ENCODE measurements around the gene SLC46A2.

The SLC46A2 gene

GRCh38 chr9:112885324-112885723 lies 5.4 kb downstream of the SLC46A2 start:
- no peak for DNase-seq (ENCODE audit: low read depth)

- no peak for DNase-seq (ENCODE audit: low read depth)
Measured at GRCh38 chr9:112884721-112885120, 6.0 kb downstream of the SLC46A2 start.

- no peak for DNase-seq (ENCODE audit: low read depth)
Measured at GRCh38 chr9:112884101-112884500, 6.6 kb downstream of the SLC46A2 start.

GRCh38 chr9:112881331-112881730 lies 9.3 kb downstream of the SLC46A2 start:
- no peak for DNase-seq (ENCODE audit: low read depth)

GRCh38 chr9:112880650-112881049 lies 10.0 kb downstream of the SLC46A2 start:
- no peak for DNase-seq (ENCODE audit: low read depth)

- no peak for DNase-seq (ENCODE audit: low read depth)
Measured at GRCh38 chr9:112878752-112879151, 11.9 kb downstream of the SLC46A2 start.

GRCh38 chr9:112873773-112874405 lies 16.8 kb downstream of the SLC46A2 start:
- DNase-seq (ENCODE audit: low read depth), result no peak

- DNase-seq (ENCODE audit: low read depth), result no peak
Measured at GRCh38 chr9:112872019-112872418, 18.7 kb downstream of the SLC46A2 start.

GRCh38 chr9:112870556-112870955 lies 20.1 kb downstream of the SLC46A2 start:
- no peak for DNase-seq (ENCODE audit: low read depth)

- no peak for DNase-seq (ENCODE audit: low read depth)
Measured at GRCh38 chr9:112869917-112870316, 20.8 kb downstream of the SLC46A2 start.

- DNase-seq (ENCODE audit: low read depth), result no peak
Measured at GRCh38 chr9:112869041-112869529, 21.6 kb downstream of the SLC46A2 start.

- DNase-seq (ENCODE audit: low read depth), result no peak
Measured at GRCh38 chr9:112868461-112868860, 22.2 kb downstream of the SLC46A2 start.

- peak; percentile 90 for DNase-seq (ENCODE audit: low read depth)
Measured at GRCh38 chr9:112867275-112867991, 23.2 kb downstream of the SLC46A2 start.

- peak; percentile 68 for DNase-seq (ENCODE audit: low read depth)
Measured at GRCh38 chr9:112866662-112867274, 23.9 kb downstream of the SLC46A2 start.

- no peak for DNase-seq (ENCODE audit: low read depth)
Measured at GRCh38 chr9:112864982-112865381, 25.7 kb downstream of the SLC46A2 start.

GRCh38 chr9:112864403-112864802 lies 26.3 kb downstream of the SLC46A2 start:
- no peak for DNase-seq (ENCODE audit: low read depth)

- no peak for DNase-seq (ENCODE audit: low read depth)
Measured at GRCh38 chr9:112863746-112864145, 26.9 kb downstream of the SLC46A2 start.

- no peak for DNase-seq (ENCODE audit: low read depth)
Measured at GRCh38 chr9:112863214-112863613, 27.5 kb downstream of the SLC46A2 start.

GRCh38 chr9:112861638-112862555 lies 28.8 kb downstream of the SLC46A2 start:
- DNase-seq (ENCODE audit: low read depth), result no peak

- no peak for DNase-seq (ENCODE audit: low read depth)
Measured at GRCh38 chr9:112861155-112861554, 29.5 kb downstream of the SLC46A2 start.

- DNase-seq (ENCODE audit: low read depth), result no peak
Measured at GRCh38 chr9:112860451-112860850, 30.2 kb downstream of the SLC46A2 start.

GRCh38 chr9:112858625-112859147 lies 32.0 kb downstream of the SLC46A2 start:
- DNase-seq (ENCODE audit: low read depth), result no peak
